ENCODE measurements around the gene MYMX. TPM values are rescaled to one million over a fixed set of nuclear protein-coding genes. Genes with fewer than 3 reads are reported as not detected.

Gene MYMX
- total RNA-seq, 1 donor from 2014 or later = not detected

DNA sequence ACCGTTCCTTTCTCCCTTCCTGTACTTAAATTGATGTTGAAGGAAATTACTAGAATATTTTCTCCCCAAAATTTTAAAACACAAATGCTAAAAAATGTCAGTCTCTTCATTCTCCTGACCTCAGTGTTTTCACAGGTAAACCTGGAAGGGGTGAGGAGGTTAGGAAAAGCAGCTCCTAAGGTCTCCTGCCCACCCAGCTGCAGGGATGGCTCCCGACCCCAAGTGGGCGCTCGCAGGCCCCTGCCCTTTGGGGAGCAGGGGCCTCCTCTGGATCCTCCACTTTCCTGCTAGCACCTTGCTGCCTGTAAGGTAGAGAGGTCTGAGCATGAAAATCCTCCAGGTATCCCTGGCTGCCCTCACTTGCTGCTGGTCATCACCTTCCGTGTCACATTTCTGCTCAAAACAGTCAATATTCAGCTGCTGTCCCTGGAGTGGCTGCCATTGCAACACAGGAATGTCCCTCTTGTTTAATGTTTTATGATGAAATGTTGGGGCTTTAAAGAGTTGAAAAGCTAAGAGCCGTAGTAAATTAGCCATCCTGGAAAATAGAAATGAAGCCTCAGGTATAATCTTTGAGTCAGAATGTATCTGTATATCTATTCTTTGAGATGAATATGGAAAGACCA is 19.3 kb downstream of the MYMX start:
- peaks cover 40% of the 10 kb centered on the region for H3K4me1 ChIP-seq
- no peaks in the 10 kb centered on the region for H3K9me3 ChIP-seq
- TF ChIP-seq, protein P1, sequence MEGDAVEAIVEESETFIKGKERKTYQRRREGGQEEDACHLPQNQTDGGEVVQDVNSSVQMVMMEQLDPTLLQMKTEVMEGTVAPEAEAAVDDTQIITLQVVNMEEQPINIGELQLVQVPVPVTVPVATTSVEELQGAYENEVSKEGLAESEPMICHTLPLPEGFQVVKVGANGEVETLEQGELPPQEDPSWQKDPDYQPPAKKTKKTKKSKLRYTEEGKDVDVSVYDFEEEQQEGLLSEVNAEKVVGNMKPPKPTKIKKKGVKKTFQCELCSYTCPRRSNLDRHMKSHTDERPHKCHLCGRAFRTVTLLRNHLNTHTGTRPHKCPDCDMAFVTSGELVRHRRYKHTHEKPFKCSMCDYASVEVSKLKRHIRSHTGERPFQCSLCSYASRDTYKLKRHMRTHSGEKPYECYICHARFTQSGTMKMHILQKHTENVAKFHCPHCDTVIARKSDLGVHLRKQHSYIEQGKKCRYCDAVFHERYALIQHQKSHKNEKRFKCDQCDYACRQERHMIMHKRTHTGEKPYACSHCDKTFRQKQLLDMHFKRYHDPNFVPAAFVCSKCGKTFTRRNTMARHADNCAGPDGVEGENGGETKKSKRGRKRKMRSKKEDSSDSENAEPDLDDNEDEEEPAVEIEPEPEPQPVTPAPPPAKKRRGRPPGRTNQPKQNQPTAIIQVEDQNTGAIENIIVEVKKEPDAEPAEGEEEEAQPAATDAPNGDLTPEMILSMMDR (IDR thresholded peaks at IDR 0.05) = no peak
- TF ChIP-seq POLR2AphosphoS5 (IDR thresholded peaks at IDR 0.05; ENCODE audit: insufficient read depth in 1 of 2, low read depth in 1 of 2) (no peak), POLR2A (IDR thresholded peaks at IDR 0.05) (no peak)
- no peak overlapping the region for H3K4me3 ChIP-seq
- no peaks in the 10 kb centered on the region for H3K27me3 ChIP-seq
- intact Hi-C loops (cut with DNase I) = no loop called here
- H3K36me3 ChIP-seq = peaks cover 0 to 8% of the 10 kb centered on the region in 2 donors
- peak overlapping the region; percentile 99 for H3K27ac ChIP-seq
- no peak for DNase-seq (ENCODE audit: extremely low spot score in 2 of 2)

DNA sequence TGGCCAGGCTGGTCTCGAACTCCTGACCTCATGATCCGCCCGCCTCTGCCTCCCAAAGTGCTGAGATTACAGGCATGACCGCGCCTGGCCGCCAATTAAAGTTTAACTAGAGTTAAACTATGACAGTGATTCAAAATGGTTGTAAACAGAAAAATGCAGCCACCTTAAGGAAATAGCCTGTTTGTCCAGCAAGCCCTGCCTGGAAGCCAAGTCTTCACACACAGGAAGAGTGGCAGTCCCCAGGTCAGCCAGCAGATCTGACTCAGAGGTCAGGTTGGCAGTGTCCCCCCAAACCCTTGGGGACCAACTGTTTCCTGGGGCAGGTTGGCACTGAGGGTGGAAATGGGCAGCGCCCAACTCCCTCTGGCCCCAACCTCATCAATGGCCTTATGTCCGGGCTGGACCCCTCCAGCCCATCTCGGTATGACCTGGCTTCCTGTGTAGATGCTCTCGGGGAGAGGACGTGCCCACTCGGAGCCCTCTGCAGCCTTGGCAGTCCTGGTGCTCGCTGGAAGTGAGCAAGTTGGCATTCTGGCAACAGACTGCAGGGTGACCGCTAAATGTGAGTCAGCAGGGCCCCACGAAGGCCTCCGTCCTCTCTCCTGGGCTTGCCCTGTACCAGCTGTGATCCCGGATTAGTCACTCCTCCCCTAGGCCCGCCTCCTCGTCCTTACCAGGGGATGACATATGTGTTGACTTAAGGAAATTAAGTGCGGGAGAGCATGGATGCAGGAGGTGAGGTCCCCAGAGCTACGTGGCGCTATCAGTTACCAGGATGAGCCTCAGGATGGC is 20.5 kb downstream of the MYMX start:
- Histone ChIP-seq H3K4me3 (peak overlapping the region; percentile 50 to 72), H3K4me1 (peaks cover 40% of the 10 kb centered on the region), H3K27ac (peak overlapping the region; percentile 99), H3K36me3 (peaks cover 0 to 8% of the 10 kb centered on the region in 2 donors), H3K9me3 (no peaks in the 10 kb centered on the region), H3K27me3 (no peaks in the 10 kb centered on the region)
- DNase-seq (ENCODE audit: extremely low spot score in 2 of 2) = peak in 1 of 2 donors; percentile 98
- TF ChIP-seq, protein P1 (IDR thresholded peaks at IDR 0.05) = no peak
- peak in 1 of 2 donors; percentile 81 for TF ChIP-seq POLR2AphosphoS5 (IDR thresholded peaks at IDR 0.05; ENCODE audit: insufficient read depth in 1 of 2, low read depth in 1 of 2)
- TF ChIP-seq POLR2A (IDR thresholded peaks at IDR 0.05) = no peak
- intact Hi-C loops (cut with DNase I) = no loop called here

- no peak for DNase-seq (ENCODE audit: extremely low spot score in 2 of 2)
- Histone ChIP-seq H3K4me1 (peaks cover 40% of the 10 kb centered on the region), H3K4me3 (peak overlapping the region; percentile 50 to 72), H3K9me3 (no peaks in the 10 kb centered on the region), H3K27ac (peak overlapping the region; percentile 99), H3K36me3 (peaks cover 0 to 2% of the 10 kb centered on the region in 2 donors), H3K27me3 (no peaks in the 10 kb centered on the region)
- intact Hi-C loops (cut with DNase I) = no loop called here
- TF ChIP-seq, protein P1 (IDR thresholded peaks at IDR 0.05) = peak; percentile 98 to 99 (median 99)
- TF ChIP-seq POLR2AphosphoS5 (IDR thresholded peaks at IDR 0.05; ENCODE audit: insufficient read depth in 1 of 2, low read depth in 1 of 2) (peak in 1 of 2 donors; percentile 87), POLR2A (IDR thresholded peaks at IDR 0.05) (peak in 1 of 2 donors; percentile 19)
These were observed 21.2 kb downstream of the MYMX start for GRCh38 chr6:44237813-44238433.

- peak overlapping the region; percentile 99 for H3K27ac ChIP-seq
- H3K9me3 ChIP-seq = no peaks in the 10 kb centered on the region
- TF ChIP-seq, protein P1 (IDR thresholded peaks at IDR 0.05) = no peak
- TF ChIP-seq POLR2A (IDR thresholded peaks at IDR 0.05) (no peak), POLR2AphosphoS5 (IDR thresholded peaks at IDR 0.05; ENCODE audit: insufficient read depth in 1 of 2, low read depth in 1 of 2) (no peak)
- DNase-seq (ENCODE audit: extremely low spot score in 2 of 2) = no peak
- H3K4me3 ChIP-seq = no peak overlapping the region
- no peaks in the 10 kb centered on the region for H3K27me3 ChIP-seq
- H3K36me3 ChIP-seq = no peaks in the 10 kb centered on the region
- intact Hi-C loops (cut with DNase I) = no loop called here
- H3K4me1 ChIP-seq = peaks cover 31% of the 10 kb centered on the region
These were observed 22.1 kb downstream of the MYMX start for GRCh38 chr6:44238687-44239350.
